Retinal pigment epithelial cell (primary cell): ENCODE measurements around the gene PRSS53.

Experiments used
- DNase-seq: peaks from one replicate; pipeline ENCODE4 v3.0.0-alpha.2; 2010; ENCODE audit warnings: low read depth
- H3K4me3 ChIP-seq: 2 replicates; pipeline ENCODE4 v1.5.1; 2011; ENCODE audit warnings: mild to moderate bottlenecking, low read length, control low read depth, moderate library complexity
- TF ChIP-seq, protein P1 (sequence below): conservative IDR thresholded peaks from 2 replicates; pipeline ENCODE4 v1.5.1; 2011; ENCODE audit warnings: low read depth, low read length, control low read depth, inconsistent platforms

Gene PRSS53

DNA sequence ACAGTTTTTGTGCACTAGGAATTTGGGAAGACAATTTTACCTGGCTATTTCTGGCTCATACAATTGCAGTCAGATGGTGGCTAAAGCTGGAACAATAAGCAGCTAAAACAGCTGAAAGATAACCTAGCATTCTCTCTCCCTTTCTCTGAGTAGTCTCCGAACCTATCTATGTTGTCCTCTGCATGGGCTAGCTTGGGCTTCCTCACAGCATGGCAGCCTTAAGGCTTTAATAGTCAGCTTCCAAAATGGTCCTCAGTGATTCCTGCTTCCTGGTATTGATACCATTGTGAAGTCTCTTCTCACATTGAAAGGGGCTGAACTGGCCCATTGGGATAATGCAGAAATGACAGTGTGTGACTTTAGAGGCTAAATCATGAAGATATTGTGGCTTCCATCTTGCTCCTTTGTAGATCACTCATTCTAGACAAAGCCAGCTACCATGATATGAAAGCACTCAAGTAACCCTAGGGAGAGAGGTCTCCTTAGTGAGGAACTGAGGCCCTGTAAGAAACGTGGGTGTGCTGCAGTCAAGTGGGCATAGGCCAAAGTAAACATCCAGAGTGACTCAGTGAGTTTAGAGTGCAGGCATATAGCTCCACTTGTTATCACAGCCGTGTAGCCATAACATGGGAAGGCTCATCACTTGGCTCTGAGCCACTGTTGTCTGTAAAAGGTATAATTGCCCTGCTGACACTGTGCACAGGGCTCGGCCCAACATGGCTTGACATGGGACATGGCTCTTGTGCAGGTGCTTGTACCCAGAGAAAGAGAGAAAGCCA, 11.3 kb upstream of the PRSS53 start:
- DNase-seq: no peak
- TF ChIP-seq, protein P1, sequence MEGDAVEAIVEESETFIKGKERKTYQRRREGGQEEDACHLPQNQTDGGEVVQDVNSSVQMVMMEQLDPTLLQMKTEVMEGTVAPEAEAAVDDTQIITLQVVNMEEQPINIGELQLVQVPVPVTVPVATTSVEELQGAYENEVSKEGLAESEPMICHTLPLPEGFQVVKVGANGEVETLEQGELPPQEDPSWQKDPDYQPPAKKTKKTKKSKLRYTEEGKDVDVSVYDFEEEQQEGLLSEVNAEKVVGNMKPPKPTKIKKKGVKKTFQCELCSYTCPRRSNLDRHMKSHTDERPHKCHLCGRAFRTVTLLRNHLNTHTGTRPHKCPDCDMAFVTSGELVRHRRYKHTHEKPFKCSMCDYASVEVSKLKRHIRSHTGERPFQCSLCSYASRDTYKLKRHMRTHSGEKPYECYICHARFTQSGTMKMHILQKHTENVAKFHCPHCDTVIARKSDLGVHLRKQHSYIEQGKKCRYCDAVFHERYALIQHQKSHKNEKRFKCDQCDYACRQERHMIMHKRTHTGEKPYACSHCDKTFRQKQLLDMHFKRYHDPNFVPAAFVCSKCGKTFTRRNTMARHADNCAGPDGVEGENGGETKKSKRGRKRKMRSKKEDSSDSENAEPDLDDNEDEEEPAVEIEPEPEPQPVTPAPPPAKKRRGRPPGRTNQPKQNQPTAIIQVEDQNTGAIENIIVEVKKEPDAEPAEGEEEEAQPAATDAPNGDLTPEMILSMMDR: no peak
- H3K4me3 ChIP-seq: no peak overlapping the region

DNA sequence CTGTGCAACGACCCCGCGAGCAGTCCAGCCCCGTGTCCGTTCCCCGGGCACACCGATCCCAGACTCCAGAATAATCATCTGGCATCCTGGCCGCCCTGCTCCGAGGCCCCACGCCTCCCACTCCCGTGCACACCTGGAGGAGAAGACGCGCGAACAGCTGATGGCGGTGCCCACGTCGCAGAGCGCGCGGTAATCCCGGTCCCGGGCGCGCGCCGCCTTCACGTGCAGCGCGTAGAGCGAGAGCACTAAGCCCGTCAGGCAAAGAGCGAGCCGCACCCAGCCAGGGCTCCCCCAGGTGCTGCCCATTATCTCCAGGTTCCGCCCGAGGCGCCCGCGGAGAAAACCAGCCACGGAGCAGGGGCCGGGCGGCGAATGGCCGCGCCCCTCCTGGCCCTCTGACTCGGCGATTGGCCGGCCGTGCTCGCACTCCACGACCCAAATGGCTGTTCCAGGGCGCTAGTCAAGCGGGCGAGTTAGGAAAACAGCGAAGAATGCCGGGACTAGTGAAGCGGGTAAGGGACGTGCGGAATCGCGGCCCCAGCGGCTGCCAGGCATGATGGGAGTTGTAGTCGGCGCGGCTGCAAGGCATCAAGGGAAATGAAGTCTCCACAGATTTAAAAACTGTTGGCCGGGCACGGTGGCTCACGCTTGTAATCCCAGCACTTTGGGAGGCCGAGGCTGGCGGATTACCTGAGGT, 5.8 kb upstream of the PRSS53 start, which contains the start of gene VKORC1:
Gene VKORC1, minus strand, starts transcription at position 374 of the 697 bp plus-strand sequence. Its CDS starts 68 bp downstream, at position 306.
- TF ChIP-seq, protein P1: no peak
- H3K4me3 ChIP-seq: peak within 1 kb of the TSS; percentile 89
- DNase-seq: peak; percentile 93

GRCh38 chr16:31094088-31094423, 5.3 kb upstream of the PRSS53 start:
- no peak for DNase-seq
- TF ChIP-seq, protein P1: no peak
- H3K4me3 ChIP-seq: peak overlapping the region; percentile 89

GRCh38 chr16:31093132-31093703, 4.5 kb upstream of the PRSS53 start:
- no peak for DNase-seq
- H3K4me3 ChIP-seq: peak overlapping the region; percentile 89

GRCh38 chr16:31092330-31092729, 3.6 kb upstream of the PRSS53 start:
- TF ChIP-seq, protein P1: no peak
- DNase-seq: no peak
- no peak overlapping the region for H3K4me3 ChIP-seq

More at GRCh38 chr16:31093132-31093703, 4.5 kb upstream of the PRSS53 start:
- TF ChIP-seq, protein P1: no peak

GRCh38 chr16:31090540-31090939, 1.8 kb upstream of the PRSS53 start:
- TF ChIP-seq, protein P1: no peak
- no peak overlapping the region for H3K4me3 ChIP-seq
- DNase-seq: no peak
